Measurements from ENCODE around the gene GDF10.

GDF10 gene

DNA sequence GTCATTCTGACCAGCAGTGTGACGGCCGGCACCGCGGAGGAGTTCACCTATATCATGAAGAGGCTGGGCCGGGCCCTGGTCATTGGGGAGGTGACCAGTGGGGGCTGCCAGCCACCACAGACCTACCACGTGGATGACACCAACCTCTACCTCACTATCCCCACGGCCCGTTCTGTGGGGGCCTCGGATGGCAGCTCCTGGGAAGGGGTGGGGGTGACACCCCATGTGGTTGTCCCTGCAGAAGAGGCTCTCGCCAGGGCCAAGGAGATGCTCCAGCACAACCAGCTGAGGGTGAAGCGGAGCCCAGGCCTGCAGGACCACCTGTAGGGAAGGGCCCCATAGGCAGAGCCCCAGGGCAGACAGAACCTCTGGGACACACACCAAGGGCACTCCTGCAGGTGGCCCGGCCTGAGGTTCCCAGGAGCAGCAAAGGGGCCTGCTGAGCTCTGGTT lies 57.2 kb downstream of the GDF10 start:
- DNase-seq = no peak

DNA sequence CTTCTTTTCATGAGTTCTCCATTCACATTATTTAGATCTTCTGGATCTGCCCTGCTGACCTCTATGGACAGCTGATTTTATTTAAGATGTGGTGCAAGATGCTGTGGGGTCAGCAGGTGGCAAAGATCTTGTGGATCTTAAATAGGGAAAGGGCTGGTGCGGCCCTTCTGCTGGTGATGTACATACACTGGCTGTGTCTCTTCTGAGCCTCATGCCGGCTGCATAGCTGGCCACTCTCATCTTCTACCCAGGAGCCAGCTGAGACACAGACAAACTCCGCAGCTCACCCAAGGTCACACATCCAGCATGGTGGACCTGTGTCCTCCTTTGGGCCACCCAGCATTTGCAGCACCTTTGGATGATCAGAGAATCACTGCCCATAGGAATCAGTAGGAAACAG lies 57.9 kb downstream of the GDF10 start:
- no peak for DNase-seq

GRCh38 chr10:47358457-47358856 lies 58.5 kb downstream of the GDF10 start:
- DNase-seq = no peak

DNA sequence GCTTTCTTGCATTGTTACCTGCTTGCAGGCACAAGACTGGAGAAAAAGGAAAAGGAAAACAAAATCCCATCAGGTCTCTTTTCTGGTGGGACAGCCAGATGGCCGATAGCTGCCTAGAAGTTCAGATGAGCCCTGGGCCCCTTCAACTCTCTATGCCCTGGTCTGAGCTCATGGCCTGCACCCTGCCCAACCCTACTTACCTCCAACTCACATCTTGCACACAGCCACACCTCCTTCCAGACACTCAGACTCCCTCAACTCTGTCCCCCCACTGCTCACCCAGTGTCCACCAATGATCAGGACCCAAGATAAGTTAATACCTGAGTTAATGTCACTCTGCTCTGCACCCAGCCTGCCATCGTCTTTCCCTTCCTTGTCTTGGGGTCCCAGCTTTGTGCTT lies 59.1 kb downstream of the GDF10 start:
- DNase-seq = no peak

GRCh38 chr10:47359626-47360418 lies 59.8 kb downstream of the GDF10 start:
- DNase-seq = no peak

DNA sequence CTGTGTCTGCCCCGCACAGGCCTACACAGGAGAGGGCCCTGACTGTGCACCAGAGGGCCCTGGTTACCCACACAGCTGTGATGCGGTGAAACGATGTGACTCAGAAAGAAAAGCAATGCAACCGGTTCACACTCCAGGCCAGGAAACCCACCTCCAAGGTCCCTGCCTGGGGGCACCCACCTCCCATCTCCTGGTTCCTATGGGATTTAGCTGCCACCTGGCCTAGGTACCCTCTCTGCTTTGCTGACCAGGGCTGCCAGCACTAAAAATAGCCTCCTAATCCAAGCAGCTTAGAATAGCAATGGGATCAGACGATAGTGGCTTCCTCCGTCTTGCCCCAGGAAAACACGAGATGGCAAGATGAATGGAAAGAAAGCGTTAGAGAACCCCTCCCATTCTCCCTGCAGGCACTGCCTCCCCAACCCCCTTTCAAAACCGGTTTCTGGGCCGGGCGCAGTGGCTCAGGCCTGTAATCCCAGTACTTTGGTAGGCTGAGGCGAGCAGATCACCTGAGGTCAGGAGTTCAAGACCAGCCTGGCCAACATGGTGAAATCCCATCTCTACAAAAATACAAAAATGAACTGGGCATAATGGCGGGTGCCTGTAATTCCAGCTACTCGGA lies 60.5 kb downstream of the GDF10 start:
- DNase-seq = no peak

DNA sequence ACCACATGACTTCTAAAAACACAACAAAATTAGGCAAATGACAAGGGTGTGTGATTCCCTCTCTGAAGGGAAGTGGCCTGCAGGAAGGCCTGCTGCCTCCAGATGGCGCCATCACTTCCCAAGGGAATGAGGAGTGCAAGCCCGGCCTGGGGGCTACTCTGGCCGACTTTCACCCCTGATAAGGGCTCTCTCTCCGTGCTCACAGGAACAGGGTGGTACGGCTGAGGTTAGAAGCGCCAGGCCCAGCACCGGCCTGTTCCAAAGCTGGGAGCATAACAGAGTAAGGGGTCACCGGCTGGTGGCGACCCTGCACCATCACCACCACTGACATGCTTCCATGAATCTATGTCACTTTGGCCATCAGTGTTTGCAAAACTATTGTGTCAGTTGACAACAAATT lies 61.3 kb downstream of the GDF10 start:
- no peak for DNase-seq

- no peak for DNase-seq
These were observed 62.2 kb downstream of the GDF10 start for GRCh38 chr10:47362199-47362598.
